GM23248 (cell line): ENCODE data around the gene EIF3D. TPM values are rescaled to one million over a fixed set of nuclear protein-coding genes. Genes with fewer than 3 reads are reported as not detected.
"Not testable (repeated sequence)": the region's sequence is repeated elsewhere in the genome, so short reads cannot be mapped to it uniquely, and the experiment has no call there.

Experiments used
- DNase-seq: peaks from one replicate; pipeline ENCODE4 v3.0.0-alpha.2; 2015
- H2AFZ ChIP-seq: fragments of 200-600 bp; sonication (generic); 2 replicates; pipeline ENCODE4 v1.6.1; 2016; ENCODE audit warnings: antibody characterized with exemption
- H3F3A ChIP-seq: fragments of 200-600 bp; sonication (generic); 2 replicates; pipeline ENCODE4 v1.6.1; 2016; ENCODE audit warnings: mild to moderate bottlenecking, antibody characterized with exemption, mixed run types; ENCODE audit not compliant: insufficient read depth
- H3K27ac ChIP-seq: fragments of 200-600 bp; sonication (generic); 2 replicates; pipeline ENCODE4 v1.5.1; 2016; ENCODE audit warnings: mild to moderate bottlenecking
- H3K27me3 ChIP-seq: fragments of 200-600 bp; sonication (generic); replicated peaks from 2 replicates; pipeline ENCODE4 v1.6.1; 2016; ENCODE audit warnings: mild to moderate bottlenecking; ENCODE audit not compliant: insufficient read depth
- H3K36me3 ChIP-seq: fragments of 200-600 bp; sonication (generic); 2 replicates; pipeline ENCODE4 v1.6.1; 2016; ENCODE audit warnings: low read depth, mild to moderate bottlenecking
- H3K4me1 ChIP-seq: fragments of 200-600 bp; sonication (generic); 2 replicates; pipeline ENCODE4 v1.6.1; 2016; ENCODE audit warnings: mild to moderate bottlenecking; ENCODE audit not compliant: insufficient read depth
- H3K4me2 ChIP-seq: fragments of 200-600 bp; sonication (generic); one replicate; pipeline ENCODE4 v1.6.1; 2016; ENCODE audit warnings: mild to moderate bottlenecking; ENCODE audit not compliant: unreplicated experiment
- H3K4me3 ChIP-seq: fragments of 200-600 bp; sonication (generic); 2 replicates; pipeline ENCODE4 v1.5.1; 2016; ENCODE audit warnings: mild to moderate bottlenecking
- H3K79me2 ChIP-seq: fragments of 200-600 bp; sonication (generic); 2 replicates; pipeline ENCODE4 v1.6.1; 2016; ENCODE audit warnings: mild to moderate bottlenecking; ENCODE audit not compliant: insufficient read depth
- H3K9ac ChIP-seq: fragments of 200-600 bp; sonication (generic); 2 replicates; pipeline ENCODE4 v1.6.1; 2016; ENCODE audit warnings: mild to moderate bottlenecking
- H3K9me2 ChIP-seq: fragments of 200-600 bp; sonication (generic); 2 replicates; pipeline ENCODE4 v1.6.1; 2016; ENCODE audit warnings: mixed run types, mild to moderate bottlenecking, moderate library complexity; ENCODE audit not compliant: insufficient read depth
- H3K9me3 ChIP-seq: fragments of 200-600 bp; sonication (generic); one replicate; pipeline ENCODE4 v1.6.1; 2017; ENCODE audit warnings: low read depth
- H4K20me1 ChIP-seq: fragments of 200-600 bp; sonication (generic); 2 replicates; pipeline ENCODE4 v1.6.0; 2016; ENCODE audit not compliant: insufficient read depth
- EZH2 ChIP-seq: fragments of 200-600 bp; sonication (generic); IDR thresholded peaks from 2 replicates; pipeline ENCODE4 v1.6.1; 2018; ENCODE audit warnings: antibody characterized with exemption, mild to moderate bottlenecking; ENCODE audit not compliant: insufficient read depth, poor library complexity, severe bottlenecking
- EZH2phosphoT487 ChIP-seq: fragments of 200-600 bp; sonication (generic); IDR thresholded peaks from 2 replicates; pipeline ENCODE4 v1.6.1; 2018; ENCODE audit warnings: antibody characterized with exemption, moderate library complexity, mild to moderate bottlenecking, low read depth; ENCODE audit not compliant: insufficient read depth
- WGBS, 2 experiments: methylation state at CpG; one replicate each; pipeline ENCODE4 v1.1.6; 2015 to 2017; ENCODE audit warnings: low lambda C conversion rate in 2 of 2, low coverage in 1 of 2; ENCODE audit errors: missing lambda C conversion rate in 2 of 2; 5-methylcytosine and 5-hydroxymethylcytosine counted together
- in situ Hi-C: fragments of 300-500 bp; cut with MboI; formaldehyde crosslinking; loops from 2 replicates; pipeline ENCODE4 v1.15.0; 2020
- polyA plus RNA-seq: library from polyadenylated mRNA; unstranded; fragments of >200 nt; fragmentation: Nextera tagmentation; extraction: Ambion mirVana; gene quantifications from 2 replicates; pipeline ENCODE4 v1.2.1, GENCODE V29; 2016
- total RNA-seq: library from RNA; depleted of rRNA; stranded (reverse); fragments of >200 nt; shearing (Covaris generic); gene quantifications from 2 replicates; pipeline ENCODE4 v1.2.3, GENCODE V29; 2014

The EIF3D gene
- total and polyA plus RNA-seq, 2 experiments from 2014 or later = 122 to 377 TPM

DNA sequence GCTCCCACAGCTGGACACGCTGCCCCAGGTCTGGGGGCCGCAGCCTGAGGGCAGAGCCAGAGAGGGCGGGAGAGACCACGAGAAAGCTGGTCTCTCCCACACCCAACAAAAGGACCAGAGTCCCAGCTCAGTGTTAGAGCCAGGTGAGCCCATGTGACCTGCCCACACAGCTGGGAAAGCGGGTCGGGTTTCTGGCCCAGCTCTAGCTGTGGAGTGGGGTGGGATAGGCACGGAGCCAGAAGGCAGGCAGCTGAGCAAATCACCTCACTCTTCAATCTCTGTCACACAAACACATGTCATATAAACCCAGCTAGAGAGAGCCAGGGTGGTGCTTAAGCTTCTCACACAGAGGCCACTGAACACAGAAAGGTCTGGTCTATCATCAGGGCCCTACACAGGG lies 7.8 kb upstream of the EIF3D start:
- Histone ChIP-seq H3F3A (no peaks in the 10 kb centered on the region), H3K27me3 (no peaks in the 10 kb centered on the region), H3K4me3 (no peak overlapping the region), H3K4me2 (no peak overlapping the region), H3K79me2 (no peaks in the 10 kb centered on the region), H3K9me2 (no peaks in the 10 kb centered on the region), H3K36me3 (no peaks in the 10 kb centered on the region), H3K9ac (no peak overlapping the region), H3K9me3 (no peaks in the 10 kb centered on the region), H4K20me1 (no peaks in the 10 kb centered on the region), H2AFZ (no peak overlapping the region), H3K27ac (no peak overlapping the region), H3K4me1 (no peaks in the 10 kb centered on the region)
- 40 to 41% methylated on average over 6 to 7 of the region's 7 CpGs for WGBS, 2 experiments
- no peak for DNase-seq
- TF ChIP-seq EZH2phosphoT487 (no peak), EZH2 (no peak)
- in situ Hi-C loops = no loop called here

DNA sequence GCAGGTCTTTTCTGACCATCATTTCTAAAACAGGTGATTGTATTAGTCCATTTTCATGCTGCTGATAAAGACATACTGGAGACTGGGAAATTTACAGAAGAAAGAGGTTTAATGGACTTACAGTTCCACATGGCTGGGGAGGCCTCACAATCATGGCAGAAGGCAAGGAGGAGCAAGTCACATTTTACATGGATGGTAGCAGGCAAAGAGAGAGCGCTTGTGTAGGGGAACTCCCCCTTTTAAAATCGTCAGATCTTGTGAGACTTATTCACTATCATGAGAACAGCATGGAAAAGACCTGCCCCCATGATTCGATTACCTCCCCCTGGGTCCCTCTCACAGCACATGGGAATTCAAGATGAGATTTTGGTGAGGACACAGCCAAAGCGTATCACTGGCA lies 4.4 kb upstream of the EIF3D start:
- 62 to 70% methylated on average over 4 of the region's 4 CpGs for WGBS, 2 experiments
- in situ Hi-C loops = not testable (repeated sequence)

DNA sequence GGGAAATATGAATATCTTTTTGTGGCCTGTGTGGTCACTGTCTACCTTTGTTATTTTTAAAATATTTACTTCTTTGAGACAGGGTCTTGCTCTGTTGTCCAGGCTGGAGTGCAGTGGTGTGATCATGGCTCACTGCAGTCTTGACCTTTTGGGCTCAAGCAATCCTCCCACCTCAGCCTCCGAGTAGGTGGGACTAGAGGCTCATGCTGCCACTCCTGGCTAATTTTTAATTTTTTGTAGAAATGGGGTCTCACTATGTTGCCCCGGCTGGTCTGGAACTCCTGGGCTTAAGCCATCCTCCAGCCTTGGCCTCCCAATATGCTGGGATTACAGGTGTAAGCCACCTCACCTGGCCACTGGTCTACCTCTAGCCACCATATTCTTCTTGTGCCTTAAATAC lies 3.5 kb upstream of the EIF3D start:
- WGBS, 2 experiments = 81 to 84% methylated on average over 2 of the region's 2 CpGs

More for the DNA sequence above, 4.4 kb upstream of the EIF3D start:
- not testable (repeated sequence) for H3K9ac ChIP-seq, H3K27me3 ChIP-seq, H3K79me2 ChIP-seq, H4K20me1 ChIP-seq, H3K9me2 ChIP-seq, DNase-seq, H3K9me3 ChIP-seq, H3K4me2 ChIP-seq, H2AFZ ChIP-seq, H3K4me3 ChIP-seq, H3K4me1 ChIP-seq, H3K27ac ChIP-seq, H3K36me3 ChIP-seq
- peaks cover 14% of the 10 kb centered on the region for H3F3A ChIP-seq

DNA sequence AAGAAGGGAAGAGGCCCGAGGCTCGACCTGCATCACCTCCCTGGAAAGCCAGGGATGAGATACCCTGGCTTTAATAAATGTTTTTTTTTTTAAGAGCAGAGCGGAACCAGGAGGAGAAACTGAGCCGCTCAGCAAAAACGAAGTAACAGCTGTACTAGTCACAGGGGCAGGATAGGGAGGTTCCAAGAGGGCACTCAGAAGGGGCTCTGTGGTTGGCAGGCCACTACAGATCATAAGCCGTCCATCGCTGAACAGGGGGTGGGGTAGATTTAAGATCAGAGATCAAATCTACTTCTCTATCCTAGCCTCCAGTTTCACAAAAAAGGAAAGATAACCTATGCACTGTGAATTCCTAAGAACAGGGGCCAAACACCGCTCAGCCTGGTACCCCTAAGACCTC lies 625 bp downstream of the EIF3D start:
- H3K9me3 ChIP-seq = no peaks in the 10 kb centered on the region
- peak overlapping the region; percentile 96 for H3K9ac ChIP-seq
- H3K79me2 ChIP-seq = peaks cover 55% of the 10 kb centered on the region
- no peaks in the 10 kb centered on the region for H3K27me3 ChIP-seq
- H3K4me2 ChIP-seq = peak overlapping the region; percentile 87
- peak overlapping the region; percentile 89 for H3K4me3 ChIP-seq
- peaks cover 37% of the 10 kb centered on the region for H3K36me3 ChIP-seq
- peaks cover 6% of the 10 kb centered on the region; the same call in 1 of the 2 replicates for H4K20me1 ChIP-seq
- in situ Hi-C loops = no loop called here
- H3K27ac ChIP-seq = peak overlapping the region; percentile 92
- TF ChIP-seq EZH2 (no peak), EZH2phosphoT487 (no peak)
- peak overlapping the region; percentile 71 for H2AFZ ChIP-seq
- H3K9me2 ChIP-seq = no peaks in the 10 kb centered on the region
- H3F3A ChIP-seq = peaks cover 33% of the 10 kb centered on the region
- peak; percentile 68 for DNase-seq
- WGBS, 2 experiments = 1% methylated on average over 8 of the region's 8 CpGs
- peaks cover 10% of the 10 kb centered on the region; the same call in 1 of the 2 replicates for H3K4me1 ChIP-seq

More for the DNA sequence above, 3.5 kb upstream of the EIF3D start:
- Histone ChIP-seq H3K4me1 (peaks cover 3% of the 10 kb centered on the region; the same call in 1 of the 2 replicates), H3K9me2 (no peaks in the 10 kb centered on the region), H3K9ac (no peak overlapping the region), H3K27me3 (no peaks in the 10 kb centered on the region), H3K4me3 (no peak overlapping the region), H3K79me2 (peaks cover 15% of the 10 kb centered on the region), H3K36me3 (no peaks in the 10 kb centered on the region), H3F3A (peaks cover 19% of the 10 kb centered on the region), H3K27ac (no peak overlapping the region), H2AFZ (no peak overlapping the region), H4K20me1 (no peaks in the 10 kb centered on the region), H3K4me2 (no peak overlapping the region), H3K9me3 (no peaks in the 10 kb centered on the region)
- in situ Hi-C loops = no loop called here
- no peak for TF ChIP-seq EZH2phosphoT487
- no peak for TF ChIP-seq EZH2
- no peak for DNase-seq

DNA sequence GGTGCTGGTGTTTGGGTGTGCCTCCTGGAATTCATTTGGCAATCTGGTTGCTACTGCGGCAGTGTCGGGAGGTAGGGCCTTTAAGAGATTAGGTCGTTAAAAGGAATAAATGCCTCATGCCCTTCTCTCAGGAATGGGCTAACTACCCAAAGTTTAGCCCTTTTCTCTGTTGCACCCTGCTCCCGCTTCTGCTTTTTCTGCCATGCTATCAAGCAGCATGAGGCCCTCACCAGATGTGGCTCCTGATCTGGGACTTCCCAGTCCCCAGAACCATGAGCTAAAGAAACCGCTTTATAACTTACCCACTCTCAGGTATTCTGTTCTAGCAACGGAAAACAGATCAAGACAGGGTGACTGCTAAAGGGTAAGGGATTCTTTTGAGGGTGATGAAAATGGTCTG lies 6.3 kb downstream of the EIF3D start:
- Histone ChIP-seq H3K79me2 (peaks cover 74% of the 10 kb centered on the region), H3F3A (peaks cover 32% of the 10 kb centered on the region; the same call in 1 of the 2 replicates), H3K9me3 (no peaks in the 10 kb centered on the region), H3K4me1 (peaks cover 9% of the 10 kb centered on the region; the same call in 1 of the 2 replicates), H3K4me3 (no peak overlapping the region), H2AFZ (no peak overlapping the region), H3K9ac (no peak overlapping the region), H4K20me1 (peaks cover 6% of the 10 kb centered on the region; the same call in 1 of the 2 replicates), H3K36me3 (peaks cover 90% of the 10 kb centered on the region), H3K27ac (no peak overlapping the region), H3K4me2 (no peak overlapping the region), H3K27me3 (no peaks in the 10 kb centered on the region), H3K9me2 (no peaks in the 10 kb centered on the region)
- DNase-seq = no peak
- in situ Hi-C loops = no loop called here
- TF ChIP-seq EZH2phosphoT487 = no peak
- TF ChIP-seq EZH2 = no peak
- 82 to 94% methylated on average over 6 of the region's 6 CpGs for WGBS, 2 experiments
